HCT116 (cell line): ENCODE measurements around the gene GSTM4. TPM values are rescaled to one million over a fixed set of nuclear protein-coding genes. Genes with fewer than 3 reads are reported as not detected.
"Not testable (repeated sequence)": the region's sequence is repeated elsewhere in the genome, so short reads cannot be mapped to it uniquely, and the experiment has no call there.

ENCODE experiments used
- ATAC-seq: fragments of 200-7000 bp; cut with Tn5 transposase; 2 replicates; pipeline ENCODE4 v1.9.1; 2020; ENCODE audit warnings: mild to moderate bottlenecking, moderate library complexity
- BruUV-seq: library from RNA; stranded (reverse); fragments of 400-500 nt; replicated peaks from 2 replicates; lab custom pipeline; 2021; lab: Mats Ljungman, UMichigan
- CTCF ChIA-PET: fragments of 300-600 bp; sonication (Branson Sonifier 250); formaldehyde crosslinking; loops from one replicate; lab custom pipeline; 2021; ENCODE audit warnings: antibody characterized with exemption; lab: Charles Lee
- POLR2A ChIA-PET: fragments of 300-600, 350-600 bp; sonication (Branson Sonifier 250); formaldehyde crosslinking; loops from one replicate; lab custom pipeline; 2021; ENCODE audit warnings: antibody characterized with exemption; lab: Charles Lee
- RAD21 ChIA-PET, 2 experiments: fragments of 300-600 bp; sonication (Branson Sonifier 250); formaldehyde crosslinking; loops; one replicate each; lab custom pipeline; 2023; ENCODE audit warnings: low total read pairs in 2 of 2; ENCODE audit not compliant: uncharacterized antibody in 2 of 2, unreplicated experiment in 2 of 2, low non-redundant PET in 1 of 2; lab: Charles Lee
- DNase-seq: peaks from one replicate; pipeline ENCODE4 v3.0.0-alpha.2; 2010; ENCODE audit warnings: low read depth, low spot score
- H2AFZ ChIP-seq: fragments of 200-600 bp; shearing (Covaris generic), sonication (generic); 2 replicates; pipeline ENCODE4 v1.6.1; 2017; ENCODE audit warnings: low read depth, mixed run types, mixed read lengths, antibody characterized with exemption, low read length; ENCODE audit not compliant: poor library complexity, severe bottlenecking
- H3K27ac ChIP-seq: 2 replicates; pipeline ENCODE4 v1.5.1; 2012; ENCODE audit warnings: low read depth, low read length
- H3K27me3 ChIP-seq: fragments of 200-600 bp; sonication (generic); 2 replicates; pipeline ENCODE4 v1.6.1; 2016; ENCODE audit warnings: mixed run types, low read length, mixed read lengths; ENCODE audit not compliant: insufficient read depth
- H3K36me3 ChIP-seq, 2 experiments: fragments of 200-500 bp in 1 of 2; fragments of 200-600 bp in 1 of 2; sonication (Bioruptor generic) in 1 of 2; sonication (generic) in 1 of 2; 2 replicates each; pipeline versions ENCODE4 v1.5.1 to v1.6.1; 2014 to 2016; ENCODE audit warnings: low read length in 2 of 2, inconsistent platforms in 1 of 2, mixed read lengths in 1 of 2, mixed run types in 1 of 2; ENCODE audit not compliant: insufficient read depth in 2 of 2, control insufficient read depth in 1 of 2
- H3K4me1 ChIP-seq, 2 experiments: fragments of 200-600 bp in 1 of 2; sonication (generic) in 1 of 2; 2 replicates each; pipeline versions ENCODE4 v1.5.1 to v1.6.1; 2012 to 2017; ENCODE audit warnings: low read length in 2 of 2, inconsistent platforms in 1 of 2, mild to moderate bottlenecking in 1 of 2, mixed read lengths in 1 of 2, mixed run types in 1 of 2, moderate library complexity in 1 of 2; ENCODE audit not compliant: insufficient read depth in 2 of 2, control insufficient read depth in 1 of 2
- H3K4me2 ChIP-seq: fragments of 200-600 bp; sonication (generic); 2 replicates; pipeline ENCODE4 v1.6.1; 2017; ENCODE audit warnings: mixed run types, low read length, mixed read lengths
- H3K4me3 ChIP-seq, 2 experiments: fragments of 200-600 bp in 1 of 2; sonication (generic) in 1 of 2; replicated peaks in 1 of 2; 2 replicates each; pipeline ENCODE4 v1.5.1; 2011 to 2016; ENCODE audit warnings: low read length in 2 of 2, control low read depth in 1 of 2, low read depth in 1 of 2, mild to moderate bottlenecking in 1 of 2, mixed read lengths in 1 of 2, mixed run types in 1 of 2
- H3K79me2 ChIP-seq: fragments of 200-600 bp; sonication (generic); 2 replicates; pipeline ENCODE4 v1.6.1; 2017; ENCODE audit warnings: mild to moderate bottlenecking, mixed run types, low read length, moderate library complexity, mixed read lengths; ENCODE audit not compliant: insufficient read depth
- H3K9ac ChIP-seq: fragments of 200-600 bp; sonication (generic); 2 replicates; pipeline ENCODE4 v1.6.1; 2016; ENCODE audit warnings: low read length, mixed read lengths
- H3K9me2 ChIP-seq: fragments of 200-600 bp; sonication (generic), shearing (Covaris generic); 2 replicates; pipeline ENCODE4 v1.6.1; 2017; ENCODE audit warnings: mixed run types, mild to moderate bottlenecking, moderate library complexity; ENCODE audit not compliant: insufficient read depth
- H3K9me3 ChIP-seq, 2 experiments: fragments of 200-500 bp in 1 of 2; fragments of 200-600 bp in 1 of 2; sonication (Bioruptor generic) in 1 of 2; sonication (generic) in 1 of 2; 2 replicates each; pipeline ENCODE4 v1.6.1; 2014 to 2017; ENCODE audit warnings: low read length in 2 of 2, mixed read lengths in 2 of 2, inconsistent platforms in 1 of 2, low read depth in 1 of 2, mild to moderate bottlenecking in 1 of 2, mixed run types in 1 of 2, moderate library complexity in 1 of 2; ENCODE audit not compliant: control insufficient read depth in 1 of 2, insufficient read depth in 1 of 2
- H4K20me1 ChIP-seq: fragments of 200-600 bp; sonication (generic), shearing (Covaris generic); 2 replicates; pipeline ENCODE4 v1.6.1; 2017; ENCODE audit warnings: mixed run types, mild to moderate bottlenecking, moderate library complexity; ENCODE audit not compliant: insufficient read depth
- CBX3 ChIP-seq: IDR thresholded peaks from 2 replicates; pipeline ENCODE4 v1.6.1; 2012; ENCODE audit warnings: low read depth
- EGR1 ChIP-seq: IDR thresholded peaks from 2 replicates; pipeline ENCODE4 v1.6.1; 2012; ENCODE audit warnings: low read depth
- ELF1 ChIP-seq: IDR thresholded peaks from 2 replicates; pipeline ENCODE4 v1.6.1; 2012; ENCODE audit warnings: low read depth, borderline replicate concordance
- EZH2phosphoT487 ChIP-seq: fragments of 200-600 bp; IDR thresholded peaks from 2 replicates; pipeline ENCODE4 v1.6.1; 2018; ENCODE audit warnings: antibody characterized with exemption, borderline replicate concordance
- FOSL1 ChIP-seq: IDR thresholded peaks from 2 replicates; pipeline ENCODE4 v1.6.1; 2012; ENCODE audit warnings: low read depth
- JUND ChIP-seq: IDR thresholded peaks from 2 replicates; pipeline ENCODE4 v1.6.1; 2012
- RAD21 ChIP-seq: IDR thresholded peaks from 2 replicates; pipeline ENCODE4 v1.6.1; 2012; ENCODE audit warnings: low read depth, mild to moderate bottlenecking
- REST ChIP-seq: IDR thresholded peaks from 2 replicates; pipeline ENCODE4 v1.6.1; 2012; ENCODE audit warnings: low read depth
- SIN3A ChIP-seq: IDR thresholded peaks from 2 replicates; pipeline ENCODE4 v1.6.1; 2012; ENCODE audit warnings: low read depth
- intact Hi-C: fragments of 100-400 bp; cut with micrococcal nuclease; formaldehyde crosslinking; loops from 2 replicates; pipeline ENCODE4 v1.10.0; 2022
- total RNA-seq: library from RNA; stranded (reverse); gene quantifications from one replicate; pipeline ENCODE4 v1.2.1, GENCODE V29; 2021; ENCODE audit not compliant: unreplicated experiment

The GSTM4 gene
- total RNA-seq, 1 experiment from 2014 or later: 15.9 TPM

GRCh38 chr1:109695138-109695537 lies 39.2 kb downstream of the GSTM4 start:
- H2AFZ ChIP-seq, POLR2A ChIA-PET, H3K4me2 ChIP-seq, H3K4me1 ChIP-seq, H3K27me3 ChIP-seq, H3K79me2 ChIP-seq, H4K20me1 ChIP-seq, CTCF ChIA-PET, ATAC-seq, H3K9me3 ChIP-seq, RAD21 ChIA-PET, H3K4me3 ChIP-seq, H3K36me3 ChIP-seq, DNase-seq, H3K9ac ChIP-seq, intact Hi-C loops, H3K9me2 ChIP-seq, BruUV-seq, H3K27ac ChIP-seq: not testable (repeated sequence)

GRCh38 chr1:109697066-109697465 lies 41.2 kb downstream of the GSTM4 start:
- no peak overlapping the region for H2AFZ ChIP-seq
- H4K20me1 ChIP-seq: no peaks in the 10 kb centered on the region
- H3K27me3 ChIP-seq: no peaks in the 10 kb centered on the region
- no peaks in the 10 kb centered on the region for H3K9me2 ChIP-seq
- no peaks in the 10 kb centered on the region for H3K79me2 ChIP-seq
- no peak overlapping the region for H3K4me3 ChIP-seq
- no peak for DNase-seq
- H3K9ac ChIP-seq: no peak overlapping the region
- no peaks in the 10 kb centered on the region for H3K9me3 ChIP-seq
- RAD21 ChIA-PET: no interaction called here
- no TSS peak for BruUV-seq
- no peak overlapping the region for H3K27ac ChIP-seq
- TF ChIP-seq REST (no peak), EZH2phosphoT487 (no peak), RAD21 (no peak), JUND (no peak), SIN3A (no peak), CBX3 (no peak), FOSL1 (no peak), ELF1 (no peak), EGR1 (no peak)
- CTCF ChIA-PET: no interaction called here
- no peaks in the 10 kb centered on the region for H3K4me1 ChIP-seq
- intact Hi-C loops: no loop called here
- POLR2A ChIA-PET: no interaction called here
- H3K36me3 ChIP-seq: no peaks in the 10 kb centered on the region
- ATAC-seq: no peak
- no peak overlapping the region for H3K4me2 ChIP-seq

- DNase-seq, CTCF ChIA-PET, H3K27ac ChIP-seq, ATAC-seq, H3K79me2 ChIP-seq, H3K36me3 ChIP-seq, H3K9me3 ChIP-seq, H3K9ac ChIP-seq, H3K4me3 ChIP-seq, H2AFZ ChIP-seq, intact Hi-C loops, POLR2A ChIA-PET, H3K4me1 ChIP-seq, H4K20me1 ChIP-seq, BruUV-seq, H3K9me2 ChIP-seq, RAD21 ChIA-PET, H3K4me2 ChIP-seq, H3K27me3 ChIP-seq: not testable (repeated sequence)
Observed at GRCh38 chr1:109697861-109698260, 42.0 kb downstream of the GSTM4 start.
